IMR-90 (cell line): Measurements from ENCODE around the gene PCDHGA6. TPM values are rescaled to one million over a fixed set of nuclear protein-coding genes. Genes with fewer than 3 reads are reported as not detected.

Source experiments
- ATAC-seq: fragments of 200-7000 bp; cut with Tn5 transposase; 2 replicates; pipeline ENCODE4 v1.9.1; 2020; ENCODE audit warnings: low read depth, mild to moderate bottlenecking, moderate library complexity
- BruUV-seq: library from RNA; stranded (reverse); fragments of 400-500 nt; replicated peaks from 2 replicates; lab custom pipeline; 2021; lab: Mats Ljungman, UMichigan
- CTCF ChIA-PET: fragments of 300-600 bp; formaldehyde crosslinking; extraction: SDS; loops from one replicate; lab custom pipeline; 2021; ENCODE audit warnings: antibody characterized with exemption; lab: Yijun Ruan, JAX
- POLR2A ChIA-PET: fragments of 300-600 bp; sonication (Branson Sonifier 250); formaldehyde crosslinking; loops from one replicate; lab custom pipeline; 2022; ENCODE audit warnings: antibody characterized with exemption; ENCODE audit not compliant: unreplicated experiment; lab: Charles Lee
- DNase-seq: peaks from one replicate; pipeline ENCODE4 v3.0.0; 2013
- H2AFZ ChIP-seq: replicated peaks from 2 replicates; pipeline ENCODE3; 2013; ENCODE audit warnings: low read length, mild to moderate bottlenecking; ENCODE audit not compliant: poor library complexity
- H2AK5ac ChIP-seq: 2 replicates; pipeline ENCODE4 v1.6.1; 2013; ENCODE audit warnings: low read depth, low read length, inconsistent platforms
- H2AK9ac ChIP-seq: replicated peaks from 2 replicates; pipeline ENCODE3; 2013; ENCODE audit warnings: mild to moderate bottlenecking, low read depth, low read length, moderate library complexity; ENCODE audit not compliant: poor library complexity
- H2BK120ac ChIP-seq: 2 replicates; pipeline ENCODE4 v1.6.1; 2013; ENCODE audit warnings: low read depth, low read length, inconsistent platforms
- H2BK15ac ChIP-seq: 3 replicates; pipeline ENCODE4 v1.6.1; 2013; ENCODE audit warnings: low read depth, low read length, inconsistent platforms
- H2BK20ac ChIP-seq: 2 replicates; pipeline ENCODE4 v1.6.1; 2013; ENCODE audit warnings: low read depth, mild to moderate bottlenecking, inconsistent platforms, low read length, moderate library complexity
- H2BK5ac ChIP-seq: 2 replicates; pipeline ENCODE4 v1.6.1; 2013; ENCODE audit warnings: mild to moderate bottlenecking, low read depth, low read length, inconsistent platforms; ENCODE audit not compliant: poor library complexity, severe bottlenecking
- H3K14ac ChIP-seq: replicated peaks from 2 replicates; pipeline ENCODE4 v1.6.1; 2013; ENCODE audit warnings: low read depth, low read length, inconsistent platforms
- H3K18ac ChIP-seq: 2 replicates; pipeline ENCODE4 v1.6.1; 2013; ENCODE audit warnings: low read depth, low read length, control low read depth
- H3K23ac ChIP-seq: 2 replicates; pipeline ENCODE4 v1.6.1; 2013; ENCODE audit warnings: low read depth, low read length, inconsistent platforms
- H3K27ac ChIP-seq: 2 replicates; pipeline ENCODE4 v1.5.1; 2013; ENCODE audit warnings: mild to moderate bottlenecking, control low read depth, low read length; ENCODE audit not compliant: insufficient read depth
- H3K27me3 ChIP-seq: 2 replicates; pipeline ENCODE4 v1.6.1; 2013; ENCODE audit warnings: low read length; ENCODE audit not compliant: control insufficient read depth, insufficient read depth
- H3K36me3 ChIP-seq: 2 replicates; pipeline ENCODE4 v1.6.1; 2013; ENCODE audit warnings: low read length, mixed read lengths; ENCODE audit not compliant: control insufficient read depth, insufficient read depth
- H3K4ac ChIP-seq: 2 replicates; pipeline ENCODE4 v1.6.1; 2013; ENCODE audit warnings: low read depth, low read length, inconsistent platforms
- H3K4me1 ChIP-seq: 2 replicates; pipeline ENCODE4 v1.6.1; 2013; ENCODE audit warnings: low read length, mixed read lengths; ENCODE audit not compliant: control insufficient read depth, insufficient read depth
- H3K4me2 ChIP-seq: 2 replicates; pipeline ENCODE4 v1.6.1; 2013; ENCODE audit warnings: low read depth, mild to moderate bottlenecking, control low read depth, low read length, moderate library complexity
- H3K4me3 ChIP-seq: 2 replicates; pipeline ENCODE4 v1.5.1; 2013; ENCODE audit warnings: low read depth, mild to moderate bottlenecking, control low read depth, low read length, moderate library complexity; ENCODE audit not compliant: insufficient read depth
- H3K56ac ChIP-seq: 2 replicates; pipeline ENCODE4 v1.6.1; 2013; ENCODE audit warnings: low read length, inconsistent platforms; ENCODE audit not compliant: insufficient read depth; ENCODE audit errors: extremely low read depth
- H3K79me1 ChIP-seq, 2 experiments: 2 replicates each; pipeline ENCODE4 v1.6.1; 2013; ENCODE audit warnings: low read length in 2 of 2, inconsistent platforms in 1 of 2, low read depth in 1 of 2
- H3K9ac ChIP-seq: 2 replicates; pipeline ENCODE4 v1.6.1; 2013; ENCODE audit warnings: low read depth, low read length, control low read depth
- H3K9me1 ChIP-seq: 2 replicates; pipeline ENCODE4 v1.6.1; 2013; ENCODE audit warnings: low read length, inconsistent platforms; ENCODE audit not compliant: insufficient read depth
- H3K9me3 ChIP-seq: 2 replicates; pipeline ENCODE4 v1.6.1; 2013; ENCODE audit warnings: low read length; ENCODE audit not compliant: control insufficient read depth, insufficient read depth
- H4K20me1 ChIP-seq: 2 replicates; pipeline ENCODE4 v1.6.1; 2013; ENCODE audit warnings: low read length, inconsistent platforms; ENCODE audit not compliant: insufficient read depth
- H4K5ac ChIP-seq: 2 replicates; pipeline ENCODE4 v1.6.1; 2013; ENCODE audit warnings: mild to moderate bottlenecking, low read depth, low read length, control low read depth
- H4K8ac ChIP-seq, 2 experiments: 2 replicates each; pipeline ENCODE4 v1.6.1; 2013; ENCODE audit warnings: low read depth in 2 of 2, low read length in 2 of 2, control low read depth in 1 of 2, inconsistent platforms in 1 of 2
- H4K91ac ChIP-seq: 2 replicates; pipeline ENCODE4 v1.6.1; 2013; ENCODE audit warnings: low read depth, low read length, inconsistent platforms; ENCODE audit not compliant: insufficient read depth
- BHLHE40 ChIP-seq: fragments of 150-350 bp; IDR thresholded peaks from 2 replicates; pipeline ENCODE4 v1.6.1; 2016; ENCODE audit warnings: mild to moderate bottlenecking, low read depth, low read length
- CEBPB ChIP-seq: IDR thresholded peaks from 2 replicates; pipeline ENCODE4 v1.6.1; 2012; ENCODE audit warnings: low read depth, low read length, improper control_type of control experiment
- CHD1 ChIP-seq: IDR thresholded peaks from 2 replicates; pipeline ENCODE4 v1.6.1; 2012; ENCODE audit warnings: low read depth, low read length, improper control_type of control experiment
- FOS ChIP-seq: fragments of 150-350 bp; IDR thresholded peaks from 2 replicates; pipeline ENCODE4 v1.6.1; 2016; ENCODE audit warnings: low read depth, low read length
- MAFK ChIP-seq: IDR thresholded peaks from 2 replicates; pipeline ENCODE4 v1.6.1; 2012; ENCODE audit warnings: low read depth, low read length, improper control_type of control experiment
- MAZ ChIP-seq: IDR thresholded peaks from 2 replicates; pipeline ENCODE4 v1.6.1; 2012; ENCODE audit warnings: low read depth, mild to moderate bottlenecking, low read length, improper control_type of control experiment, moderate library complexity, borderline replicate concordance
- MXI1 ChIP-seq: IDR thresholded peaks from 2 replicates; pipeline ENCODE4 v1.6.1; 2012; ENCODE audit warnings: low read depth, mild to moderate bottlenecking, low read length, moderate library complexity, borderline replicate concordance
- NFE2L2 ChIP-seq: fragments of 150-350 bp; IDR thresholded peaks from 2 replicates; pipeline ENCODE4 v1.6.1; 2016; ENCODE audit warnings: low read depth, mild to moderate bottlenecking, low read length
- POLR2A ChIP-seq: IDR thresholded peaks from 2 replicates; pipeline ENCODE4 v1.6.1; 2012; ENCODE audit warnings: mild to moderate bottlenecking, low read depth, low read length
- RAD21 ChIP-seq: IDR thresholded peaks from 2 replicates; pipeline ENCODE4 v1.6.1; 2012; ENCODE audit warnings: low read length, improper control_type of control experiment
- RCOR1 ChIP-seq: IDR thresholded peaks from 2 replicates; pipeline ENCODE4 v1.6.1; 2012; ENCODE audit warnings: mild to moderate bottlenecking, low read length, improper control_type of control experiment; ENCODE audit not compliant: insufficient replicate concordance
- RFX5 ChIP-seq: IDR thresholded peaks from 2 replicates; pipeline ENCODE4 v1.8.0; 2012; ENCODE audit warnings: low read depth, mild to moderate bottlenecking, low read length, moderate library complexity
- SMC3 ChIP-seq: fragments of 150-350 bp; IDR thresholded peaks from 2 replicates; pipeline ENCODE4 v1.6.1; 2016; ENCODE audit warnings: low read depth, mild to moderate bottlenecking, antibody characterized with exemption, low read length, moderate library complexity
- WGBS, 2 experiments: methylation state at CpG; one replicate each; pipeline versions ENCODE4 v1.1.5 to v1.1.7; 2013; ENCODE audit warnings: missing lambda C conversion rate in 2 of 2; ENCODE audit not compliant: insufficient read length in 1 of 2; ENCODE audit errors: extremely low coverage in 2 of 2; 5-methylcytosine and 5-hydroxymethylcytosine counted together
- dilution Hi-C: fragments of 300-500 bp; cut with HindIII; formaldehyde crosslinking; loops from one replicate; pipeline ENCODE4 v1.14.3; 2018; ENCODE audit warnings: low sequenced_read_pairs; ENCODE audit not compliant: unreplicated experiment
- in situ Hi-C: fragments of 300-500 bp; cut with MboI; formaldehyde crosslinking; loops from 3 replicates; pipeline ENCODE4 v1.14.3; 2019; ENCODE audit warnings: low sequenced_read_pairs, inconsistent platforms, mixed read lengths
- intact Hi-C: fragments of 100-400 bp; cut with micrococcal nuclease; formaldehyde crosslinking; loops from 2 replicates; pipeline ENCODE4 v1.10.0; 2022
- polyA plus RNA-seq, 3 experiments: library from polyadenylated mRNA; depleted of rRNA; stranded (reverse); fragments of >200 nt; gene quantifications; 2 replicates each; pipeline ENCODE4 v1.2.3, GENCODE V29; 2012; ENCODE audit warnings: low replicate concordance in 1 of 3
- total RNA-seq: library from RNA; depleted of rRNA; stranded (reverse); fragments of >200 nt; gene quantifications from 2 replicates; pipeline ENCODE4 v1.2.3, GENCODE V29; 2012
- TF ChIP-seq, protein P1 (sequence below): fragments of 150-350 bp; IDR thresholded peaks from 2 replicates; pipeline ENCODE4 v1.6.1; 2017; ENCODE audit warnings: mild to moderate bottlenecking, antibody characterized with exemption, low read length, low read depth
- TF ChIP-seq, protein P2 (sequence below): fragments of 150-350 bp; IDR thresholded peaks from 2 replicates; pipeline ENCODE4 v1.6.1; 2016; ENCODE audit warnings: low read depth, mild to moderate bottlenecking, low read length, moderate library complexity, borderline replicate concordance
- TF ChIP-seq, protein P3 (sequence below): conservative IDR thresholded peaks from 2 replicates; pipeline ENCODE4 v1.5.1; 2012; ENCODE audit warnings: mild to moderate bottlenecking, low read depth, low read length, improper control_type of control experiment

The PCDHGA6 gene
- total and polyA plus RNA-seq, 2 of the 4 experiments (the other 2 are of a cell fraction), result 4.1 to 4.7 TPM

DNA sequence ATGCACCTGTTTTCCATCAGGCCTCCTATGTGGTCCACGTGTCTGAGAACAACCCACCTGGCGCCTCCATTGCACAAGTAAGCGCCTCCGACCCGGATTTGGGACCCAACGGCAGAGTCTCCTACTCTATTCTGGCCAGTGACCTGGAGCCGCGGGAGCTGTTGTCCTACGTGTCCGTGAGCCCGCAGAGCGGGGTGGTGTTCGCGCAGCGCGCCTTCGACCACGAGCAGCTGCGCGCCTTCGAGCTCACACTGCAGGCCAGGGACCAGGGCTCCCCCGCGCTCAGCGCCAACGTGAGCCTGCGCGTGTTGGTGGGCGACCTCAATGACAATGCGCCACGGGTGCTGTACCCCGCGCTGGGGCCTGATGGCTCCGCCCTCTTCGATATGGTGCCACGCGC lies 22.1 kb upstream of the PCDHGA6 start:
- no peak for ATAC-seq
- H3K27me3 ChIP-seq, result no peaks in the 10 kb centered on the region
- H2BK120ac ChIP-seq, result no peak overlapping the region
- POLR2A ChIA-PET, result no interaction called here
- no peak overlapping the region for H4K91ac ChIP-seq
- no peak overlapping the region for H2AK5ac ChIP-seq
- H3K56ac ChIP-seq, result no peak overlapping the region
- H3K36me3 ChIP-seq, result peaks cover 5% of the 10 kb centered on the region; the same call in 1 of the 2 replicates
- TF ChIP-seq, protein P1, sequence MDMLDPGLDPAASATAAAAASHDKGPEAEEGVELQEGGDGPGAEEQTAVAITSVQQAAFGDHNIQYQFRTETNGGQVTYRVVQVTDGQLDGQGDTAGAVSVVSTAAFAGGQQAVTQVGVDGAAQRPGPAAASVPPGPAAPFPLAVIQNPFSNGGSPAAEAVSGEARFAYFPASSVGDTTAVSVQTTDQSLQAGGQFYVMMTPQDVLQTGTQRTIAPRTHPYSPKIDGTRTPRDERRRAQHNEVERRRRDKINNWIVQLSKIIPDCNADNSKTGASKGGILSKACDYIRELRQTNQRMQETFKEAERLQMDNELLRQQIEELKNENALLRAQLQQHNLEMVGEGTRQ, result no peak
- TF ChIP-seq MAFK (no peak), RFX5 (no peak), CEBPB (no peak), SMC3 (no peak), RAD21 (no peak), NFE2L2 (no peak), RCOR1 (no peak), BHLHE40 (no peak), FOS (no peak), POLR2A (no peak), MAZ (no peak), CHD1 (no peak), MXI1 (no peak)
- TF ChIP-seq, protein P2, sequence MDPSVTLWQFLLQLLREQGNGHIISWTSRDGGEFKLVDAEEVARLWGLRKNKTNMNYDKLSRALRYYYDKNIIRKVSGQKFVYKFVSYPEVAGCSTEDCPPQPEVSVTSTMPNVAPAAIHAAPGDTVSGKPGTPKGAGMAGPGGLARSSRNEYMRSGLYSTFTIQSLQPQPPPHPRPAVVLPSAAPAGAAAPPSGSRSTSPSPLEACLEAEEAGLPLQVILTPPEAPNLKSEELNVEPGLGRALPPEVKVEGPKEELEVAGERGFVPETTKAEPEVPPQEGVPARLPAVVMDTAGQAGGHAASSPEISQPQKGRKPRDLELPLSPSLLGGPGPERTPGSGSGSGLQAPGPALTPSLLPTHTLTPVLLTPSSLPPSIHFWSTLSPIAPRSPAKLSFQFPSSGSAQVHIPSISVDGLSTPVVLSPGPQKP, result no peak
- TF ChIP-seq, protein P3, sequence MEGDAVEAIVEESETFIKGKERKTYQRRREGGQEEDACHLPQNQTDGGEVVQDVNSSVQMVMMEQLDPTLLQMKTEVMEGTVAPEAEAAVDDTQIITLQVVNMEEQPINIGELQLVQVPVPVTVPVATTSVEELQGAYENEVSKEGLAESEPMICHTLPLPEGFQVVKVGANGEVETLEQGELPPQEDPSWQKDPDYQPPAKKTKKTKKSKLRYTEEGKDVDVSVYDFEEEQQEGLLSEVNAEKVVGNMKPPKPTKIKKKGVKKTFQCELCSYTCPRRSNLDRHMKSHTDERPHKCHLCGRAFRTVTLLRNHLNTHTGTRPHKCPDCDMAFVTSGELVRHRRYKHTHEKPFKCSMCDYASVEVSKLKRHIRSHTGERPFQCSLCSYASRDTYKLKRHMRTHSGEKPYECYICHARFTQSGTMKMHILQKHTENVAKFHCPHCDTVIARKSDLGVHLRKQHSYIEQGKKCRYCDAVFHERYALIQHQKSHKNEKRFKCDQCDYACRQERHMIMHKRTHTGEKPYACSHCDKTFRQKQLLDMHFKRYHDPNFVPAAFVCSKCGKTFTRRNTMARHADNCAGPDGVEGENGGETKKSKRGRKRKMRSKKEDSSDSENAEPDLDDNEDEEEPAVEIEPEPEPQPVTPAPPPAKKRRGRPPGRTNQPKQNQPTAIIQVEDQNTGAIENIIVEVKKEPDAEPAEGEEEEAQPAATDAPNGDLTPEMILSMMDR, result no peak
- intact Hi-C loops, result no loop called here
- no peak overlapping the region for H2BK15ac ChIP-seq
- peaks cover 41% of the 10 kb centered on the region for H3K9me3 ChIP-seq
- 37% methylated on average over 7 of the region's 36 CpGs; no CpG with 5 or more reads in 1 of the 2 experiments for WGBS, 2 experiments
- H3K4ac ChIP-seq, result no peak overlapping the region
- H4K20me1 ChIP-seq, result no peaks in the 10 kb centered on the region
- no peak overlapping the region for H3K9ac ChIP-seq
- no peak overlapping the region for H3K27ac ChIP-seq
- no peak overlapping the region for H3K4me3 ChIP-seq
- dilution Hi-C loops, result no loop called here
- H4K8ac ChIP-seq, result no peak overlapping the region
- no peak for DNase-seq
- H3K4me2 ChIP-seq, result no peak overlapping the region
- H3K9me1 ChIP-seq, result no peaks in the 10 kb centered on the region
- no peak overlapping the region for H3K23ac ChIP-seq
- CTCF ChIA-PET, result no interaction called here
- in situ Hi-C loops, result no loop called here
- no TSS peak for BruUV-seq
- no peaks in the 10 kb centered on the region for H3K79me1 ChIP-seq
- no peak overlapping the region for H2BK20ac ChIP-seq
- H2AK9ac ChIP-seq, result no peak overlapping the region
- H2BK5ac ChIP-seq, result no peak overlapping the region
- H3K14ac ChIP-seq, result no peak overlapping the region
- H2AFZ ChIP-seq, result no peak overlapping the region
- no peak overlapping the region for H3K18ac ChIP-seq
- no peaks in the 10 kb centered on the region for H3K4me1 ChIP-seq
- H4K5ac ChIP-seq, result no peak overlapping the region
